ENCODE data around the gene MB. TPM values are rescaled to one million over a fixed set of nuclear protein-coding genes. Genes with fewer than 3 reads are reported as not detected.

The MB gene
- total RNA-seq, 4 donors from 2014 or later = 7,153 to 19,373 (median 11,028) TPM

DNA sequence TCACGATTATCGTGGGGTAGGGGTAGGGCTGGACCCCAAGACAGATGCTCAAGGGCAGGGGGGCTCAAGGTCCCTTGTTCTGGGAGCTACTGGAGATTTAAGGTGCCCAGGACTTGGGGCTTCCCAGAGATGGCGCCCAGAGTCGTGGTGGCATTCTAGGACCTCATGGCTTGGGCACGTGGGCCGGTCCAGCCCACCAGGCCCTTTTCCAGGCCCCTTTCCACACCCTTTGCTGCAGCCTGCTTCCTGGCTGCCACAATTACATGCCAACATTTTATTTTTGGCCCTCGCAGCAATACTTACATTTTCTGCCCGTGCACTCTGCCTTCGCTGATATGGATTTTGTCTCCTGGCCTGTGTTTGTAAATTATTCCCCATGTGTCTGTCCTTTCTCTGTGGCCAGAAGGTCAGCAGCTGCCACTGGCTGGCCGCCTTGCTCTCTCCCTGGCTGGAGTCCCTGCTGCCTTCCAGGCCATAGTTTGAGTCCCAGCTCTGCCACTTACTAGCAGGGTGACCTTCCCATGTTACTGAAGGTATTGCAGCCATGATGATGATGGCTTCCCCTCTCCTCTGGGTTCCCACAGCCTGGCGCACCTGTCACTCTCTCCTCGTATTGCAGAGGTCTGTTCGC is 11.2 kb downstream of the MB start:
- no peaks in the 10 kb centered on the region for H3K9me3 ChIP-seq
- H3K27ac ChIP-seq = peak overlapping the region; percentile 92 to 97 (median 97)
- peak in 1 of 2 donors; percentile 87 for DNase-seq
- H3K27me3 ChIP-seq = no peaks in the 10 kb centered on the region
- in situ Hi-C loops (cut with MboI; ENCODE audit: low sequenced_read_pairs in 4 of 4) (no loop called here), intact Hi-C loops (cut with DNase I; ENCODE audit: low total_unique reads) (no loop called here)
- peaks cover 48 to 50% of the 10 kb centered on the region in 2 donors for H3K4me1 ChIP-seq
- peak in 1 of 2 donors; percentile 32 for ATAC-seq
- TF ChIP-seq, protein P1, sequence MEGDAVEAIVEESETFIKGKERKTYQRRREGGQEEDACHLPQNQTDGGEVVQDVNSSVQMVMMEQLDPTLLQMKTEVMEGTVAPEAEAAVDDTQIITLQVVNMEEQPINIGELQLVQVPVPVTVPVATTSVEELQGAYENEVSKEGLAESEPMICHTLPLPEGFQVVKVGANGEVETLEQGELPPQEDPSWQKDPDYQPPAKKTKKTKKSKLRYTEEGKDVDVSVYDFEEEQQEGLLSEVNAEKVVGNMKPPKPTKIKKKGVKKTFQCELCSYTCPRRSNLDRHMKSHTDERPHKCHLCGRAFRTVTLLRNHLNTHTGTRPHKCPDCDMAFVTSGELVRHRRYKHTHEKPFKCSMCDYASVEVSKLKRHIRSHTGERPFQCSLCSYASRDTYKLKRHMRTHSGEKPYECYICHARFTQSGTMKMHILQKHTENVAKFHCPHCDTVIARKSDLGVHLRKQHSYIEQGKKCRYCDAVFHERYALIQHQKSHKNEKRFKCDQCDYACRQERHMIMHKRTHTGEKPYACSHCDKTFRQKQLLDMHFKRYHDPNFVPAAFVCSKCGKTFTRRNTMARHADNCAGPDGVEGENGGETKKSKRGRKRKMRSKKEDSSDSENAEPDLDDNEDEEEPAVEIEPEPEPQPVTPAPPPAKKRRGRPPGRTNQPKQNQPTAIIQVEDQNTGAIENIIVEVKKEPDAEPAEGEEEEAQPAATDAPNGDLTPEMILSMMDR (IDR thresholded peaks at IDR 0.05 in 4 of 5, conservative IDR thresholded peaks at IDR 0.05 in 1 of 5) = no peak
- TF ChIP-seq POLR2A (IDR thresholded peaks at IDR 0.05) = no peak
- no peak overlapping the region for H3K4me3 ChIP-seq
- H3K36me3 ChIP-seq = no peaks in the 10 kb centered on the region

DNA sequence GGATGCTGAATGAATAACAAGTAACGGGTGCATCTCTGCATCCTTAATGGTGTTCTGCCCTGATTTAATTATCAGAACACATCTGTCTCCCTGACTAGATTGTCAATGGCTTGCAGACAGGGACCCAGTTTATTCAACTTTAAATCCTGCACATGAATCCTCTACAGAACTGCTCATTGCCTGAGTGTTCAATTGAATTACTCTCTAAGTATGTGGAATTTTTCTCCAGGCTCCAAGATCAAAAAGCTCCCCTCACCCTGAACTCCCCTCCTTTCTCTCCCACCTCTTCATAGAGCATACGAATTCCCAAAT is 11.8 kb downstream of the MB start:
- Histone ChIP-seq H3K9me3 (no peaks in the 10 kb centered on the region), H3K4me1 (peaks cover 47 to 50% of the 10 kb centered on the region in 2 donors), H3K4me3 (no peak overlapping the region), H3K27ac (peak overlapping the region; percentile 92 to 97 (median 97)), H3K27me3 (no peaks in the 10 kb centered on the region), H3K36me3 (no peaks in the 10 kb centered on the region)
- in situ Hi-C loops (cut with MboI; ENCODE audit: low sequenced_read_pairs in 4 of 4) (no loop called here), intact Hi-C loops (cut with DNase I; ENCODE audit: low total_unique reads) (no loop called here)
- ATAC-seq = no peak
- no peak for DNase-seq
- TF ChIP-seq POLR2A (IDR thresholded peaks at IDR 0.05) = no peak
- TF ChIP-seq, protein P1 (IDR thresholded peaks at IDR 0.05 in 4 of 5, conservative IDR thresholded peaks at IDR 0.05 in 1 of 5) = no peak

DNA sequence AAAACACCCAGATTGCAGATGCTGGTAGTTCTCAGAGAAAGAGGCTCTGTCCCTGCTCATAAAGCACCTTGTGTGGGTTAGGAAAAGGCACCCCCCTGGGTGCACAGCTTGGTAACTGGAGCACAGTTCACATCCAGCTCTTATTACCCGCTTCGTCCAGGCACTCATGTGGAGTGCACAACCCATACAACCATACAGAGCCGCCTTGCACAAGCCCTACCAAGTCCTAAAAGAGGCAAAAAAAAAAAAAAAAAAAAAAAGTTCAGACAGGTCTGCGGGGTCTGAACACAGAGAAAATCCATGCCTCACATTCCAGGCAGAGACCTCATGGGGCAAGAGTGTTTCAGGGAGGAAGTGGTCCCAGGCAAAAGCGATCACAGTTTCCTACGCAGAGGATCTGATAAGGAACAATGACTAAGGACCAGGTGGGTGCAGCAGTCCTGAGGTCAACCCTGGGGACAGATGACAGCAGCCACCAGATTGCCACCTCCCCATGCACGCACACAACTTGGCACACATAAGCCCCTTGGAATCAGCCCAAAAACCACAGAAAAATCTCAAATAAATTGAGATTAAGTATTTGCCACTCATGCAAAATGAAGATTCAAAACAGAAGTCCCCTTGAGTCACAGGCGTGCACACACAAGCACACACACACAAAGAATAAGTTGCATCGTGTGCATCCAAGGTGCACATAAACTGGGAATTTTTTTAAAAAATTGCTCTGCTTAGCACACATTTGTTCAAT is 12.3 kb downstream of the MB start:
- ATAC-seq (peak in 1 of 2 donors; percentile 7), DNase-seq (peak in 1 of 2 donors; percentile 69)
- Histone ChIP-seq H3K27ac (peak overlapping the region; percentile 92 to 97 (median 97)), H3K4me1 (peaks cover 47 to 50% of the 10 kb centered on the region in 2 donors), H3K9me3 (no peaks in the 10 kb centered on the region), H3K27me3 (no peaks in the 10 kb centered on the region), H3K4me3 (no peak overlapping the region), H3K36me3 (no peaks in the 10 kb centered on the region)
- in situ Hi-C loops (cut with MboI; ENCODE audit: low sequenced_read_pairs in 4 of 4) = no loop called here
- no peak for TF ChIP-seq POLR2A (IDR thresholded peaks at IDR 0.05)
- TF ChIP-seq, protein P1 (IDR thresholded peaks at IDR 0.05 in 4 of 5, conservative IDR thresholded peaks at IDR 0.05 in 1 of 5) = no peak
- intact Hi-C loops (cut with DNase I; ENCODE audit: low total_unique reads) = no loop called here

DNA sequence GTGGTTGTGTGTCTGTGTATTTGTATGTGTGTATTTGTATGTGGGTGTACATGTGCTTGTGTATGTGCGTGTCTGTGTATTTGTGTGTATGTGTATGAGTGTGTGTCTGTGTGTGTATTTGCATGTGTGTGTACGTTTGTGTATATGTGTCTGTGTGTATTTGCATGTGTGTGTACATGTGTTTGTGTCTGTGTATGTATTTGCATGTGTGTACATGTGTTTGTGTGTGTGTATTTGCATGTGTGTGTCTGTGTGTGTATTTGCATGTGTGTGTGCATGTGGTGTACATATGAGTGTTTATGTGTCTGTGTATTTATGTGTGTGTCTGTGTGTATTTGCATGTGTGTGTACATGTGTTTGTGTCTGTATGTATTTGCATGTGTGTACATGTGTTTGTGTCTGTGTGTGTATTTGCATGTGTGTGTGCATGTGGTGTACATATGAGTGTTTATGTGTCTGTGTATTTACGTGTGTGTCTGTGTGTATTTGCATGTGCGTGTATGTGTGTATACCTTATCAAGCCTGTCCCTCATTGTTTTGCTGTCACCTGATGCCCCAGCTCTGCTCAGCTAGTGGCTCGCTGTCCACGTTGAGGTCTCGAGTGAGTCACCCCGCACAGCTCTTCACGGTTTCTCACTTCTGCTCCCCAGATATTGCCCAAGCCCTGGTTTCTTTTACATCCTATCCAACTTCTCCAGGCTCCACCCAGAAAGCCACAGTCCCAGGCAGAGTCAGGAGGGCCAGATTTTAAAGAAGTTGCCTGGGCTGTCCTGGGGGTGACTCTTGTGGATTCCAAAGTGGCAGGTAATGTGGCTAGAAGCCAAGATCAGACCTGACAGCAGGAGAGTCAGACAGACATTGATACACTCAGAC is 15.2 kb downstream of the MB start:
- Histone ChIP-seq H3K4me1 (peaks cover 48 to 50% of the 10 kb centered on the region in 2 donors), H3K9me3 (no peaks in the 10 kb centered on the region), H3K36me3 (no peaks in the 10 kb centered on the region), H3K27me3 (no peaks in the 10 kb centered on the region), H3K27ac (peak overlapping the region; percentile 92 to 97 (median 97)), H3K4me3 (no peak overlapping the region)
- intact Hi-C loops (cut with DNase I; ENCODE audit: low total_unique reads) (no loop called here), in situ Hi-C loops (cut with MboI; ENCODE audit: low sequenced_read_pairs in 4 of 4) (no loop called here)
- peak in 1 of 2 donors; percentile 37 for TF ChIP-seq POLR2A (IDR thresholded peaks at IDR 0.05)
- TF ChIP-seq, protein P1 (IDR thresholded peaks at IDR 0.05 in 4 of 5, conservative IDR thresholded peaks at IDR 0.05 in 1 of 5) = no peak
- peak; percentile 88 to 94 for DNase-seq
- peak; percentile 68 to 94 for ATAC-seq
